T-helper 22 cell (primary cell): Measurements from ENCODE around the gene GLRA2.

Experiments used
- DNase-seq: peaks from one replicate; pipeline ENCODE4 v3.0.0-alpha.2; 2020; ENCODE audit warnings: low read depth

The GLRA2 gene

GRCh38 chrX:14702145-14702544 is 172.8 kb downstream of the GLRA2 start:
- no peak for DNase-seq

- no peak for DNase-seq
Measured at GRCh38 chrX:14712096-14712495, 182.8 kb downstream of the GLRA2 start.

- DNase-seq, result no peak
Measured at GRCh38 chrX:14717949-14718348, 188.6 kb downstream of the GLRA2 start.

GRCh38 chrX:14718403-14718802 is 189.1 kb downstream of the GLRA2 start:
- no peak for DNase-seq

GRCh38 chrX:14729058-14729457 is 199.7 kb downstream of the GLRA2 start:
- DNase-seq, result no peak

- no peak for DNase-seq
Measured at GRCh38 chrX:14738643-14739042, 209.3 kb downstream of the GLRA2 start.

- no peak for DNase-seq
Measured at GRCh38 chrX:14753441-14753840, 224.1 kb downstream of the GLRA2 start.

- no peak for DNase-seq
Measured at GRCh38 chrX:14758029-14758491, 228.7 kb downstream of the GLRA2 start.

- no peak for DNase-seq
Measured at GRCh38 chrX:14775416-14775815, 246.1 kb downstream of the GLRA2 start.

- no peak for DNase-seq
Measured at GRCh38 chrX:14776901-14777300, 247.6 kb downstream of the GLRA2 start.

- no peak for DNase-seq
Measured at GRCh38 chrX:14777525-14777924, 248.2 kb downstream of the GLRA2 start.

- DNase-seq, result no peak
Measured at GRCh38 chrX:14779580-14779979, 250.2 kb downstream of the GLRA2 start.
